K562 (cell line): ENCODE measurements around the gene CUEDC2. TPM values are rescaled to one million over a fixed set of nuclear protein-coding genes. Genes with fewer than 3 reads are reported as not detected.
A peak's percentile ranks its signal among the peaks of the same experiment; 100 is the strongest.

ENCODE experiments used
- CHD7 ChIP-seq: fragments of 200-600 bp; sonication (generic); IDR thresholded peaks from one replicate; pipeline ENCODE4 v1.6.1; 2012; ENCODE audit warnings: mild to moderate bottlenecking, low read depth, low read length, inconsistent platforms
- ELF1 ChIP-seq: fragments of 200-800 bp; sonication (Bioruptor generic); IDR thresholded peaks from 2 replicates; pipeline ENCODE4 v1.6.1; 2016; ENCODE audit warnings: missing genetic modification characterization, missing compliant biosample characterization
- JUND ChIP-seq, 2 experiments: IDR thresholded peaks; 2 replicates in 1 of 2; 3 replicates in 1 of 2; pipeline ENCODE4 v1.6.1; 2011; ENCODE audit warnings: borderline replicate concordance in 2 of 2, low read depth in 2 of 2, low read length in 2 of 2, improper control_type of control experiment in 1 of 2, missing biosample characterization in 1 of 2, missing genetic modification characterization in 1 of 2, missing genetic modification reagents in 1 of 2
- NRF1 ChIP-seq, 2 experiments: fragments of 450-650 bp; IDR thresholded peaks in 1 of 2; conservative IDR thresholded peaks in 1 of 2; 2 replicates each; pipeline ENCODE4 v1.6.1; 2014; ENCODE audit warnings: mild to moderate bottlenecking in 2 of 2
- POLR2A ChIP-seq: fragments of 450-650 bp; conservative IDR thresholded peaks from 2 replicates; pipeline ENCODE4 v1.6.1; 2016
- RFX5 ChIP-seq: IDR thresholded peaks from 2 replicates; pipeline ENCODE4 v1.6.1; 2011; ENCODE audit warnings: low read depth, mild to moderate bottlenecking, improper control_type of control experiment, low read length
- SREBF1 ChIP-seq: fragments of 150-350 bp; IDR thresholded peaks from 2 replicates; pipeline ENCODE4 v1.6.1; 2014; ENCODE audit warnings: antibody characterized with exemption, low read depth, low read length, borderline replicate concordance
- ZNF239 ChIP-seq: fragments of 250-450 bp; sonication (Bioruptor Pico); IDR thresholded peaks from 2 replicates; pipeline ENCODE4 v1.4.0; 2020; ENCODE audit warnings: mild to moderate bottlenecking
- ZNF347 ChIP-seq: fragments of 450-650 bp; formaldehyde crosslinking; IDR thresholded peaks from 2 replicates; pipeline ENCODE4 v1.4.0; 2020; ENCODE audit warnings: low read depth, mild to moderate bottlenecking, moderate library complexity
- ZNF512 ChIP-seq: IDR thresholded peaks from 2 replicates; pipeline ENCODE4 v1.6.1; 2016; ENCODE audit warnings: missing genetic modification characterization, missing compliant biosample characterization
- polyA plus RNA-seq, 8 experiments: library from polyadenylated mRNA; depleted of rRNA in 4 of 8; stranded (reverse) in 5 of 8; unstranded in 3 of 8; fragments of >200 nt; fragmentation: Nextera tagmentation in 2 of 8; fragmentation: Illumina TruSeq in 1 of 8; extraction: Ambion mirVana in 2 of 8; extraction: Trizol in 1 of 8; gene quantifications; 2 replicates each; pipeline versions ENCODE4 v1.2.1 to v1.2.3, GENCODE V29; 2011 to 2014; ENCODE audit warnings: inconsistent platforms in 1 of 8, missing spikeins in 1 of 8
- total RNA-seq, 7 experiments: library from RNA; depleted of rRNA in 6 of 7; stranded (reverse); fragments of >200 nt in 6 of 7; fragmentation: Illumina TruSeq in 2 of 7; extraction: Trizol in 2 of 7; gene quantifications; 2 replicates each; pipeline versions ENCODE4 v1.2.1 to v1.2.3, GENCODE V29; 2011 to 2021; ENCODE audit warnings: low replicate concordance in 1 of 7
- TF ChIP-seq, protein P1 (sequence below): fragments of 250-450 bp; sonication (Bioruptor Pico); IDR thresholded peaks from 2 replicates; pipeline ENCODE4 v1.8.0; 2022; ENCODE audit warnings: inconsistent platforms, mild to moderate bottlenecking, moderate library complexity, borderline replicate concordance
- TF ChIP-seq, protein P2 (sequence below): fragments of 250-450 bp; sonication (Bioruptor Pico); IDR thresholded peaks from 2 replicates; pipeline ENCODE4 v1.5.0; 2021

The CUEDC2 gene
- total and polyA plus RNA-seq, 9 of the 15 experiments (the other 6 are each of a cell fraction or from before 2014, with no cell fraction given), result 8.5 to 48.9 (median 27.4) TPM

- TF ChIP-seq, protein P1, sequence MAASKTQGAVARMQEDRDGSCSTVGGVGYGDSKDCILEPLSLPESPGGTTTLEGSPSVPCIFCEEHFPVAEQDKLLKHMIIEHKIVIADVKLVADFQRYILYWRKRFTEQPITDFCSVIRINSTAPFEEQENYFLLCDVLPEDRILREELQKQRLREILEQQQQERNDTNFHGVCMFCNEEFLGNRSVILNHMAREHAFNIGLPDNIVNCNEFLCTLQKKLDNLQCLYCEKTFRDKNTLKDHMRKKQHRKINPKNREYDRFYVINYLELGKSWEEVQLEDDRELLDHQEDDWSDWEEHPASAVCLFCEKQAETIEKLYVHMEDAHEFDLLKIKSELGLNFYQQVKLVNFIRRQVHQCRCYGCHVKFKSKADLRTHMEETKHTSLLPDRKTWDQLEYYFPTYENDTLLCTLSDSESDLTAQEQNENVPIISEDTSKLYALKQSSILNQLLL (CRISPR knock-in tag), result no peak
- TF ChIP-seq NRF1 (conservative IDR thresholded peaks at IDR 0.05 in 1 of 2, IDR thresholded peaks at IDR 0.05 in 1 of 2), result peak; percentile 91 to 93
- no peak for TF ChIP-seq SREBF1
- TF ChIP-seq, protein P2, sequence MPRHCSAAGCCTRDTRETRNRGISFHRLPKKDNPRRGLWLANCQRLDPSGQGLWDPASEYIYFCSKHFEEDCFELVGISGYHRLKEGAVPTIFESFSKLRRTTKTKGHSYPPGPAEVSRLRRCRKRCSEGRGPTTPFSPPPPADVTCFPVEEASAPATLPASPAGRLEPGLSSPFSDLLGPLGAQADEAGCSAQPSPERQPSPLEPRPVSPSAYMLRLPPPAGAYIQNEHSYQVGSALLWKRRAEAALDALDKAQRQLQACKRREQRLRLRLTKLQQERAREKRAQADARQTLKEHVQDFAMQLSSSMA (CRISPR knock-in tag), result no peak
- no peak for TF ChIP-seq RFX5
- TF ChIP-seq ZNF347 (CRISPR knock-in tag), result no peak
- TF ChIP-seq JUND (IDR thresholded peaks at IDR 0.05; ENCODE audit: borderline replicate concordance, low read depth, low read length), result peak; percentile 52; the same call in 1 of the 2 replicates
- no peak for TF ChIP-seq JUND (tag; IDR thresholded peaks at IDR 0.05; ENCODE audit: borderline replicate concordance, low read depth, low read length)
- peak; percentile 64 for TF ChIP-seq ELF1 (tag)
- no peak for TF ChIP-seq CHD7
- TF ChIP-seq ZNF512 (tag), result no peak
- no peak for TF ChIP-seq ZNF239
- peak; percentile 71 for TF ChIP-seq POLR2A
Measured at GRCh38 chr10:102420714-102421506, 11.5 kb downstream of the CUEDC2 start, which contains the start of gene FBXL15 (continued).
